Activated CD4-positive, alpha-beta T cell treated with anti-CD3 and anti-CD28 coated beads for 48 hours (primary cell): ENCODE data around the gene MTERF2.

Experiments
- DNase-seq: peaks from one replicate; pipeline ENCODE4 v3.0.0-alpha.2; 2020

Gene MTERF2

GRCh38 chr12:106987846-106988245 is 900 bp upstream of the MTERF2 start:
- DNase-seq: no peak

- no peak for DNase-seq
Observed at GRCh38 chr12:106986135-106986534, 811 bp downstream of the MTERF2 start.

GRCh38 chr12:106985479-106985878 is 1.5 kb downstream of the MTERF2 start:
- DNase-seq: no peak

- peak; percentile 20 for DNase-seq
Observed at GRCh38 chr12:106984588-106985137, 2.3 kb downstream of the MTERF2 start.

GRCh38 chr12:106982229-106982628 is 4.7 kb downstream of the MTERF2 start:
- no peak for DNase-seq

DNA sequence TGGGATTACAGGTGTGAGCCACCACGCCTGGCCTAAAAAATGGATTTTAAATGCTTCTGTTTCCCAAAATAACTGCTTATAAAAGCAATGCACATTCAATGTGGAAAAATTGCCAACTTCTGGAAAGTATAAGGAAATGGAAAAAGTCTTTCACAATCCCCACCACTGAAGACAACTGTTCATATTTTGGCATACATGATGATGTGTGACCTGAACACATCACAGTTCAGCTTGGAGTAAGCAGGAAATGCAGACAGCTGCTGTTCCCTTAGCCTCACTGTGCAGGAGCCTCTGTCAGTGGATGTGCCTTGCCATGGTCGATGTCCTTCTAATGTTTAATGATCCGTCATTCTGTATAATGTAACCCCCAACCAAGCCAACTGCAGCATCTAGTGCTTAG is 5.2 kb downstream of the MTERF2 start:
- no peak for DNase-seq

DNA sequence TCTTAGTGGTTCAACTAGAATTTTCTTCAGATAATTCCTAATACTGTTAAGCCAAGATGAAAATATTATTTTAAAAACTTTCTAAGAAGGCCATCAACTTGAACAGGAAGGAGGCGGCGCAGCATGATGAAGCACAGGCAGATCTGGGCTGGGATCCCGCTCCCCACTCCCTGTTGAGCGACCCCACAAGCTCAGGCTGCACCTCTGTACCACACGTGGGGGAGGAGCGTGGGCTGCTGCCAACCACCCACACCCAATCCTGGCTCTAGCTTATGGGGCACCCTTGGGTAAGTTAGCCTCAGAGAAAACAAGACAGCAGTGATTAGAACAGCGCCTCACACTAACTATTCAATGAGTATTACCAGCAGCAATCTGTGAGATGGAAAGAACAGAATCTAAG is 6.0 kb downstream of the MTERF2 start:
- DNase-seq: no peak

- DNase-seq: no peak
Observed at GRCh38 chr12:106978035-106978800, 8.7 kb downstream of the MTERF2 start.

DNA sequence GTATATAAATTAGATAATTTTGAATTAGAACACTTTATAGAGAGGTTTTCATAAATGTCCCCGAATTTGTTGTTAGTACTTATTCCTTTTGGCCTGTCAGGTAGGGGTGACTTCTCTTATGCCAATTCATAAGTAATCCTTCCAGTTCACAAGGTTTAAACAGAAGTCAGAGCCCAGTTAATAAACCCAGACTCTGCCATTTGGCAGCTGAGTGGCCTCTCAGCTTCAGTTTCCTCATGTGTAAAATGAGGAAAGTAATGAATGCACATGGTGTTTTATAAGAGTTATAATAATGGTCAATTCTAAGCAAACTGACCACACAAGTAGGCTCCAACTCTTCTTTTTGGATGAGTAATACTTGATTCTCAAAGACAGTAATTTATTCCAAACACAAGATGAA is 10.3 kb downstream of the MTERF2 start:
- DNase-seq: no peak

DNA sequence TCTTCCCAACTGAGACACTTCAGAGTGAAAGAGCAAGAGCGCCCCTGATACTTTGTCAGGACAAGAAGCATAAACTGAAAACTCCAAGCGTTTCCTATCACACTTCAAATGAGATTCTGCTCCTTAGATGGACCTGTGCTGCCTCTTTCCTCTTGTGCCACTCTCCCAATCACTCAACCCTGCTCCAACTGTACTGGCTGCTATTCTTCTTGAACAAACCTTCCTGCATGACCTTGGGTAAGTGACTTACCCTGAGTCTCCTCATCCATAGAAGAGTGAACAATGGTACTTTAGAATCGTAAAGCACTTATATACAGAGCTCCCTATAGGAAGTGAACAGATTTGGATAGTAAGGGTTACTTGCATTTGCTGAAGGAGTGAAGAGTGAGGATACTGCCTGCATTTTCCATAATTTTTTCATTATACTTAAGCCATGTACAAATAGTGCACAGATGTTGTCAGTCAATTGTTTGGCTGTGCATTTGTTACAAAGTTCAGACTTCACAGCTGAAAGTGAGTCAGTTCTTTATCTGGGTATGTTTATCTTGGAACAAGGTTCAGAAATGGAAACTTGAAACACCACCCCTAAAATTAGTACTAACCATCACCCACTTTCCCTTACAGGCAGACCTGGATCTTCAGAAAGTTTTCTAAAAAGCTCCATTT is 10.8 kb downstream of the MTERF2 start:
- no peak for DNase-seq

GRCh38 chr12:106975098-106975497 is 11.8 kb downstream of the MTERF2 start:
- DNase-seq: no peak

- DNase-seq: no peak
Observed at GRCh38 chr12:106974511-106974910, 12.4 kb downstream of the MTERF2 start.

GRCh38 chr12:106973545-106973944 is 13.4 kb downstream of the MTERF2 start:
- DNase-seq: no peak

GRCh38 chr12:106971065-106971464 is 15.9 kb downstream of the MTERF2 start:
- no peak for DNase-seq

GRCh38 chr12:106964526-106964925 is 22.4 kb downstream of the MTERF2 start:
- DNase-seq: no peak

- no peak for DNase-seq
Observed at GRCh38 chr12:106962286-106962685, 24.7 kb downstream of the MTERF2 start.

- no peak for DNase-seq
Observed at GRCh38 chr12:106960443-106960842, 26.5 kb downstream of the MTERF2 start.

- no peak for DNase-seq
Observed at GRCh38 chr12:106957583-106957982, 29.4 kb downstream of the MTERF2 start.

GRCh38 chr12:106956048-106956578 is 30.8 kb downstream of the MTERF2 start:
- DNase-seq: peak; percentile 66

- peak; percentile 92 for DNase-seq
Observed at GRCh38 chr12:106955377-106956047, 31.4 kb downstream of the MTERF2 start, which contains the start of gene TMEM263. Gene TMEM263 (plus strand): TSS chr12:106955907. CDS start chr12:106967117, 11,210 bp downstream.

DNA sequence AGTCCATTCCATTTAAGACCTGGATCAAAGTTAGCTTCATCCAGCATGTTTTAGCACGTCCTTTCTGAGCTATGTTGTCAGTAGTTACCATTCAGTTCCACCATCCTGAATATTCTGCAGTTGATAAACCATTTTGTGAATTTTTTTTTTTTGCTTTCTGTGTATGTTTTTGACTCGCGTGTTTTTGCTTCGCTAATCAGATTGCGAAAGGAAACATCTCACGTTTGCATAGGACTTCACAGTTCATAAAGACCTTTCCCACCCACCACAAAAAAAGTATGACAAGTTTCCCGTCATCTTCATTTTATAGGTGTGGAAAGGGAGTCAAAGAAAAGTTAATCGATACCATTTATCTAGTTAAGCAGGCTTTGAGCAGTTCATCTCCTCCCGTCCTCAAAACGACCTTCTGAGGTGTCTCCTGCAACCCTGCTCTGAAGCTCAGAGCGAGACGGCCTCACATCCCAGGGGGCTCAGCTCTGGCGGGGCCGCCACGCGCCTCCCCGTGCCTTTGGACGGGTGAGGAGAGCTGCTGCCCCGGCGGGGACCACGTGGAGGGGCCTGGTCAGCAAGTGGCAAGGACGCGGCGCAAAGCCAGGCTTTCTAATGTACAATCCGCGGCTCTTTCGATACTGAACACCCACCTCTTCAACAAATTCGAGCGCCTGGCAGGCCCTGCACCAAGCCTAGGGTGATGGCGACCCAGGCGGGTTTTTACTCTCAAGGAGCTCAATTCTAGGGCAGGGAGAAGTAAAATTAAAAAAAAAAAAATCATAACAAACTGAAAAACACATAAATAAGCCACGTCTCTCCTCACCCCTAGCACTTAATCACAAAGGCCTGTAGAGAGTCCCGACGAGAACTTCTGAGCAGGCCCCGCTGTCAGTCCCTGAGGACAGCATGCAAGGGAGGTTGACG is 32.2 kb downstream of the MTERF2 start:
- DNase-seq: no peak
